ENCODE data around the gene HERC3. TPM values are rescaled to one million over a fixed set of nuclear protein-coding genes. Genes with fewer than 3 reads are reported as not detected.

The HERC3 gene
- total RNA-seq, 2 experiments from 2014 or later, result 59.7 to 66.4 TPM

GRCh38 chr4:88592600-88593448 is 544 bp downstream of the HERC3 start:
- intact Hi-C loops (cut with micrococcal nuclease), result loop anchor here (2.0 to 5.0 kb wide), 2 partner anchors 20 to 54 kb away; no protein-coding TSS in a partner anchor
- DNase-seq (peak; percentile 90), ATAC-seq (peak; percentile 86)
- Mint-ChIP-seq H3K27ac (peak overlapping the region; percentile 75), H3K4me1 (ENCODE audit: low read depth) (peaks cover 46% of the 10 kb centered on the region), H3K9me3 (no peaks in the 10 kb centered on the region), H3K4me3 (peak overlapping the region; percentile 84), H3K36me3 (ENCODE audit: low read depth) (peaks cover 28% of the 10 kb centered on the region), H3K27me3 (peaks cover 2% of the 10 kb centered on the region)
- CTCF ChIA-PET, result interaction anchor here (0.8 to 1.8 kb wide), 9 partner anchors 14 to 374 kb away, joined by 3 to 14 read pairs (median 4); no protein-coding TSS in a partner anchor
- no peak for TF ChIP-seq CTCF (IDR thresholded peaks at IDR 0.05)
- POLR2A ChIA-PET, result interaction anchor here (1.1 to 3.8 kb wide), 6 partner anchors 13 to 309 kb away, joined by 3 to 23 read pairs (median 4); no protein-coding TSS in a partner anchor

- peaks cover 57% of the 10 kb centered on the region for H3K36me3 Mint-ChIP-seq (ENCODE audit: low read depth)
- peaks cover 77% of the 10 kb centered on the region for H3K4me1 Mint-ChIP-seq (ENCODE audit: low read depth)
- CTCF ChIA-PET, result interaction anchor here (0.7 to 4.5 kb wide), 5 partner anchors 11 to 68 kb away, joined by 3 to 24 read pairs (median 4); no protein-coding TSS in a partner anchor
Observed at GRCh38 chr4:88597970-88598660, 5.8 kb downstream of the HERC3 start.

GRCh38 chr4:88599298-88599697 is 7.0 kb downstream of the HERC3 start:
- DNase-seq (no peak), ATAC-seq (no peak)
- Mint-ChIP-seq H3K4me1 (ENCODE audit: low read depth) (peaks cover 71% of the 10 kb centered on the region), H3K27ac (peak overlapping the region; percentile 12), H3K27me3 (no peaks in the 10 kb centered on the region), H3K36me3 (ENCODE audit: low read depth) (peaks cover 57% of the 10 kb centered on the region), H3K9me3 (no peaks in the 10 kb centered on the region), H3K4me3 (peak overlapping the region; percentile 51)
- ChIA-PET CTCF (interaction anchor here (0.7 to 4.5 kb wide), 4 partner anchors 10 to 69 kb away, joined by 3 to 24 read pairs (median 5); no protein-coding TSS in a partner anchor), POLR2A (interaction anchor here (1.5 to 3.6 kb wide), 2 partner anchors 8 to 11 kb away, joined by 3 to 11 read pairs; partner anchors contain the start of gene HERC3)
- no peak for TF ChIP-seq CTCF (IDR thresholded peaks at IDR 0.05)
- intact Hi-C loops (cut with micrococcal nuclease), result no loop called here

More at GRCh38 chr4:88597970-88598660, 5.8 kb downstream of the HERC3 start:
- Mint-ChIP-seq H3K27ac (no peak overlapping the region), H3K9me3 (no peaks in the 10 kb centered on the region), H3K4me3 (no peak overlapping the region), H3K27me3 (no peaks in the 10 kb centered on the region)
- POLR2A ChIA-PET, result interaction anchor here (3.6 kb wide), 1 partner anchor 13 kb away, joined by 11 read pairs; no protein-coding TSS in a partner anchor
- ATAC-seq (no peak), DNase-seq (no peak)
- TF ChIP-seq CTCF (IDR thresholded peaks at IDR 0.05), result no peak
- intact Hi-C loops (cut with micrococcal nuclease), result no loop called here

GRCh38 chr4:88599714-88600113 is 7.4 kb downstream of the HERC3 start:
- Mint-ChIP-seq H3K4me3 (peak overlapping the region; percentile 51), H3K27ac (peak overlapping the region; percentile 81), H3K9me3 (no peaks in the 10 kb centered on the region), H3K27me3 (no peaks in the 10 kb centered on the region), H3K36me3 (ENCODE audit: low read depth) (peaks cover 59% of the 10 kb centered on the region), H3K4me1 (ENCODE audit: low read depth) (peaks cover 71% of the 10 kb centered on the region)
- CTCF ChIA-PET, result interaction anchor here (1.0 to 4.5 kb wide), 3 partner anchors 12 to 60 kb away, joined by 3 to 24 read pairs (median 6); no protein-coding TSS in a partner anchor
- no peak for DNase-seq
- POLR2A ChIA-PET, result interaction anchor here (1.0 to 3.6 kb wide), 3 partner anchors 8 to 13 kb away, joined by 3 to 11 read pairs (median 4); partner anchors contain the start of gene HERC3
- intact Hi-C loops (cut with micrococcal nuclease), result no loop called here
- peak; percentile 69 for ATAC-seq
- TF ChIP-seq CTCF (IDR thresholded peaks at IDR 0.05), result no peak
